OCI-M1 (cell line): Measurements from ENCODE around the gene VPS11.
A peak's percentile ranks its signal among the peaks of the same experiment; 100 is the strongest.
"Not testable (repeated sequence)": the region's sequence is repeated elsewhere in the genome, so short reads cannot be mapped to it uniquely, and the experiment has no call there.

ENCODE experiments used
- DNase-seq: peaks from one replicate; lab custom pipeline; 2025; lab: John Stamatoyannopoulos, UW

VPS11 gene

GRCh38 chr11:119103161-119103664 lies 35.6 kb downstream of the VPS11 start:
- DNase-seq, result not testable (repeated sequence)

GRCh38 chr11:119103793-119104192 lies 36.2 kb downstream of the VPS11 start:
- peak; percentile 78 for DNase-seq

GRCh38 chr11:119106564-119107537 lies 39.2 kb downstream of the VPS11 start, which contains the start of gene C2CD2L:
Gene C2CD2L (plus strand): TSS chr11:119107344. CDS start chr11:119107742, 398 bp downstream.
- peak; percentile 99 for DNase-seq

- no peak for DNase-seq
Observed at GRCh38 chr11:119107538-119108145, 40.0 kb downstream of the VPS11 start.

- peak; percentile 82 for DNase-seq
Observed at GRCh38 chr11:119108146-119108856, 40.7 kb downstream of the VPS11 start.

GRCh38 chr11:119108857-119109221 lies 41.2 kb downstream of the VPS11 start:
- DNase-seq, result no peak

- DNase-seq, result no peak
Observed at GRCh38 chr11:119109843-119110242, 42.2 kb downstream of the VPS11 start.

- no peak for DNase-seq
Observed at GRCh38 chr11:119110439-119110838, 42.8 kb downstream of the VPS11 start.

- no peak for DNase-seq
Observed at GRCh38 chr11:119111361-119111925, 43.8 kb downstream of the VPS11 start.

- DNase-seq, result no peak
Observed at GRCh38 chr11:119112314-119113020, 44.8 kb downstream of the VPS11 start.

- no peak for DNase-seq
Observed at GRCh38 chr11:119113716-119114115, 46.1 kb downstream of the VPS11 start.

- DNase-seq, result no peak
Observed at GRCh38 chr11:119114351-119114750, 46.7 kb downstream of the VPS11 start.

- DNase-seq, result no peak
Observed at GRCh38 chr11:119115484-119116234, 48.0 kb downstream of the VPS11 start.

GRCh38 chr11:119116235-119116594 lies 48.6 kb downstream of the VPS11 start:
- no peak for DNase-seq

GRCh38 chr11:119116601-119117000 lies 49.0 kb downstream of the VPS11 start:
- no peak for DNase-seq

GRCh38 chr11:119117004-119117706 lies 49.5 kb downstream of the VPS11 start:
- DNase-seq, result no peak

- no peak for DNase-seq
Observed at GRCh38 chr11:119118227-119118626, 50.6 kb downstream of the VPS11 start.

- DNase-seq, result no peak
Observed at GRCh38 chr11:119118946-119119345, 51.3 kb downstream of the VPS11 start.

- peak; percentile 72 for DNase-seq
Observed at GRCh38 chr11:119120639-119121007, 53.0 kb downstream of the VPS11 start.
